SK-N-SH treated with all-trans-retinoic acid at 6 μM for 48 hours (cell line): ENCODE results near the gene AGL.

Experiments used
- ATAC-seq: fragments of 200-7000 bp; cut with Tn5 transposase; 3 replicates; pipeline ENCODE4 v1.9.1; 2020; ENCODE audit warnings: mild to moderate bottlenecking, moderate library complexity
- ARNTL ChIP-seq: fragments of 450-650 bp; formaldehyde crosslinking; IDR thresholded peaks from 2 replicates; pipeline ENCODE4 v1.5.0; 2020; ENCODE audit warnings: low read depth, mild to moderate bottlenecking, moderate library complexity, borderline replicate concordance
- CREB5 ChIP-seq: fragments of 250-450 bp; sonication (Bioruptor Pico); IDR thresholded peaks from 2 replicates; pipeline ENCODE4 v1.5.1; 2020; ENCODE audit warnings: low read depth, mild to moderate bottlenecking, moderate library complexity
- CSDC2 ChIP-seq: fragments of 250-450 bp; sonication (Bioruptor Pico); IDR thresholded peaks from 2 replicates; pipeline ENCODE4 v1.5.0; 2020; ENCODE audit warnings: mild to moderate bottlenecking, moderate library complexity
- ISL1 ChIP-seq: fragments of 250-450 bp; sonication (Bioruptor Pico); IDR thresholded peaks from 2 replicates; pipeline ENCODE4 v2.1.2; 2022; ENCODE audit warnings: mild to moderate bottlenecking, moderate library complexity
- OSR1 ChIP-seq: fragments of 250-450 bp; sonication (Bioruptor Pico); IDR thresholded peaks from 2 replicates; pipeline ENCODE4 v1.8.0; 2022; ENCODE audit warnings: moderate library complexity, mild to moderate bottlenecking, inconsistent platforms
- RARB ChIP-seq: fragments of 250-450 bp; sonication (Bioruptor Pico); IDR thresholded peaks from 2 replicates; pipeline ENCODE4 v1.8.0; 2021; ENCODE audit warnings: mild to moderate bottlenecking, moderate library complexity
- SNAI2 ChIP-seq: fragments of 250-450 bp; sonication (Bioruptor Pico); IDR thresholded peaks from 2 replicates; pipeline ENCODE4 v1.5.0; 2020; ENCODE audit warnings: mild to moderate bottlenecking, moderate library complexity
- TOX ChIP-seq: fragments of 250-450 bp; sonication (Bioruptor Pico); IDR thresholded peaks from 2 replicates; pipeline ENCODE4 v1.8.0; 2021; ENCODE audit warnings: mild to moderate bottlenecking, moderate library complexity, borderline replicate concordance
- TSHZ2 ChIP-seq: fragments of 250-450 bp; sonication (Bioruptor Pico); IDR thresholded peaks from 2 replicates; pipeline ENCODE4 v1.5.0; 2020; ENCODE audit warnings: mild to moderate bottlenecking, moderate library complexity
- ZFP30 ChIP-seq: fragments of 450-650 bp; formaldehyde crosslinking; IDR thresholded peaks from 2 replicates; pipeline ENCODE4 v1.5.0; 2022; ENCODE audit warnings: mild to moderate bottlenecking, moderate library complexity
- ZNF70 ChIP-seq: fragments of 450-650 bp; formaldehyde crosslinking; IDR thresholded peaks from 2 replicates; pipeline ENCODE4 v1.5.0; 2020; ENCODE audit warnings: mild to moderate bottlenecking, moderate library complexity
- TF ChIP-seq, protein P1 (sequence below): fragments of 250-450 bp; sonication (Bioruptor Pico); IDR thresholded peaks from 2 replicates; pipeline ENCODE4 v1.5.1; 2021; ENCODE audit warnings: mild to moderate bottlenecking, moderate library complexity
- TF ChIP-seq, protein P2 (sequence below): fragments of 250-450 bp; sonication (Bioruptor Pico); IDR thresholded peaks from 2 replicates; pipeline ENCODE4 v1.8.0; 2021; ENCODE audit warnings: low read depth, mild to moderate bottlenecking, moderate library complexity, borderline replicate concordance

Gene AGL

GRCh38 chr1:99964806-99965205, 114.6 kb downstream of the AGL start:
- TF ChIP-seq, protein P1, sequence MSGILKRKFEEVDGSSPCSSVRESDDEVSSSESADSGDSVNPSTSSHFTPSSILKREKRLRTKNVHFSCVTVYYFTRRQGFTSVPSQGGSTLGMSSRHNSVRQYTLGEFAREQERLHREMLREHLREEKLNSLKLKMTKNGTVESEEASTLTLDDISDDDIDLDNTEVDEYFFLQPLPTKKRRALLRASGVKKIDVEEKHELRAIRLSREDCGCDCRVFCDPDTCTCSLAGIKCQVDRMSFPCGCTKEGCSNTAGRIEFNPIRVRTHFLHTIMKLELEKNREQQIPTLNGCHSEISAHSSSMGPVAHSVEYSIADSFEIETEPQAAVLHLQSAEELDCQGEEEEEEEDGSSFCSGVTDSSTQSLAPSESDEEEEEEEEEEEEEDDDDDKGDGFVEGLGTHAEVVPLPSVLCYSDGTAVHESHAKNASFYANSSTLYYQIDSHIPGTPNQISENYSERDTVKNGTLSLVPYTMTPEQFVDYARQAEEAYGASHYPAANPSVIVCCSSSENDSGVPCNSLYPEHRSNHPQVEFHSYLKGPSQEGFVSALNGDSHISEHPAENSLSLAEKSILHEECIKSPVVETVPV (CRISPR knock-in tag), result no peak
- TF ChIP-seq CREB5 (CRISPR knock-in tag) (no peak), RARB (CRISPR knock-in tag) (no peak), TOX (CRISPR knock-in tag) (no peak)
- TF ChIP-seq, all 23 proteins: peak for 0
- no peak for ATAC-seq

- ATAC-seq, result no peak
- TF ChIP-seq OSR1 (CRISPR knock-in tag) (no peak), SNAI2 (CRISPR knock-in tag) (no peak), CSDC2 (CRISPR knock-in tag) (no peak), TSHZ2 (CRISPR knock-in tag) (no peak), ZFP30 (CRISPR knock-in tag) (no peak), ARNTL (CRISPR knock-in tag) (no peak)
Measured at GRCh38 chr1:99965646-99966375, 115.7 kb downstream of the AGL start.

DNA sequence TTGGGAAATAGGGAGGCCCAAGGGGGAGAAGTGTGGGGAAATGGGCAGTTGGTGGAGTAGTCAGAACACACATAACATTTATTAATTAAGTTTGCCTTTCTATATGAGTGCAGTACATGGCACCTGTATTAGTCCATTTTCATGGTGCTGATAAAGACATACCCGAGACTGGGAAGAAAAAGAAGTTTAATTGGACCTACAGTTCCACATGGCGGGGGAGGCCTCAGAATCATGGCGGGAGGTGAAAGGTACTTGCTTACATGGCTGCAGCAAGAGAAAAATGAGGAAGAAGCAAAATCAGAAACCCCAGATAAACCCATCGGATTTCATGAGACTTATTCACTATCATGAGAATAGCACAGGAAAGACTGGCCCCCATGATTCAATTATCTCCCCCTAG, 118.1 kb downstream of the AGL start:
- no peak for ATAC-seq
- no peak for TF ChIP-seq ARNTL (CRISPR knock-in tag)
- TF ChIP-seq ZNF70 (CRISPR knock-in tag), result no peak

DNA sequence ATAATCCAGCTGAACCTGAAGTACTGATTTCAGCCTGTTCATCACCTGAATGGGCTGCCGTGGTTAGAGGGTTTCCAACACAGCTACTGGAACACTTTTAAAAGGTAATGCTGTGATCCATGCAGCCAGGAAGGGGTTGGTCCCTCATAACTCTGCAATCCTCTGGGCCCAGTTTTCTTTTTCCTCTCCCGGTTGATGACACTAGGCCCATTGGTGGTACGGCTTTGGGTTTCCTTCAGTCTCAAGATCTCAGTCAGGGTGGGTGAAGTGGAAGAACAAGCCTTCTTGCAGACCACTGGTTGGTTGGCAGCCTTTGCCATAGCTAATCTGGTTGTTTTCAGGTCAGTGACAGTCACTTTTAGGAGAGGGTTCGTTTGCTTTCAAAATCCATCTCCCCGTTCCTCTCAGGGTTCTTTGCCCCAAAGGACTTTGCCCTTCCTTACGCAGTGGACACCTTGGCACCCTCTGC, 119.1 kb downstream of the AGL start:
- no peak for TF ChIP-seq ZNF70 (CRISPR knock-in tag)
- no peak for TF ChIP-seq OSR1 (CRISPR knock-in tag)
- TF ChIP-seq, protein P2, sequence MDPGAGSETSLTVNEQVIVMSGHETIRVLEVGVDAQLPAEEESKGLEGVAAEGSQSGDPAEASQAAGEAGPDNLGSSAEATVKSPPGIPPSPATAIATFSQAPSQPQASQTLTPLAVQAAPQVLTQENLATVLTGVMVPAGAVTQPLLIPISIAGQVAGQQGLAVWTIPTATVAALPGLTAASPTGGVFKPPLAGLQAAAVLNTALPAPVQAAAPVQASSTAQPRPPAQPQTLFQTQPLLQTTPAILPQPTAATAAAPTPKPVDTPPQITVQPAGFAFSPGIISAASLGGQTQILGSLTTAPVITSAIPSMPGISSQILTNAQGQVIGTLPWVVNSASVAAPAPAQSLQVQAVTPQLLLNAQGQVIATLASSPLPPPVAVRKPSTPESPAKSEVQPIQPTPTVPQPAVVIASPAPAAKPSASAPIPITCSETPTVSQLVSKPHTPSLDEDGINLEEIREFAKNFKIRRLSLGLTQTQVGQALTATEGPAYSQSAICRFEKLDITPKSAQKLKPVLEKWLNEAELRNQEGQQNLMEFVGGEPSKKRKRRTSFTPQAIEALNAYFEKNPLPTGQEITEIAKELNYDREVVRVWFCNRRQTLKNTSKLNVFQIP (CRISPR knock-in tag), result no peak
- TF ChIP-seq CREB5 (CRISPR knock-in tag), result no peak
- peak; percentile 4; the same call in 1 of the 3 replicates for ATAC-seq

DNA sequence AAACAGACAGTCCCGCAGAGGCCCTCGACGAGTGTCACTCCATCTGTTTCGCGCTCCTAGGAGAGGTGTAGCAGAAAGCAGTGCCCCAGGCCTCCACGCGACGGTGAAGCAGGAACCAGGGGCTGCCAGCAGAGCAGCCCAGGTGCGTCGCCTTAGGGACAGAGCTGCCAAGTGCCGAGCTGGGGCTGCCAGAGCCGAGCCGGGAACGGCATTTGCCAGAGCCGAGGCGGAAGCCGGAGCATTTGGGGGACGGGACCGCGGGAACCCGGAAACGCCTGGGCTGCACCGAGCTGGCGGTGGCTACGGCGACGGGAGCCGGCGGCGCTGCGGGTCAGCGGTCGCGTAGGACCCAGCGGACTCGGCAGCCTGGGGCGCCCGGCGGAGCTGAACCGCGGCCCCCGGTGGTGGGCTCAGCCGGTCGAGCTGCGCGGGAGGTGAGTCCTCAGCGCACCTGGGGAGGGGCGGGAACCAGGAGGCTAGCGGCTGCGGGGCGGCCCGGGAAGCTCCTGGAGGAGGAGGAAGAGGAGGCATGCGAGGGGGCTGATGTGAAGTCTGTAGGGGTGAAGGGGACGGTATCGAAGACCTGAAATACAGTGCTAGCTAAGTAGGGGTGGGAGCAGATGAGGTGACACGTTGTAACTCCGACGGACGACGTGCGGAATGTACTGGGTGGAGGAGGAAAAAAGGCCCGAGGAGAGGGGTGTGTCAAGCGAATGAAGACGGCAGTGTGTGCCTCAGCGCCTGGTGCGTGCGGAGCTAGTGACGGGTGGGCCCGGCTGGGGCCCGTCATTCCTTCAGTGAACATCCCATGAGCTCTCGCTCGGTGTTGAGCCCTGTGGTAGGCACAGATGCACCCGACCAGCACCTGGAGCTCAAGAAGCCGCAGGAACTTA, 119.8 kb downstream of the AGL start, which contains the start of gene SLC35A3:
Gene SLC35A3, plus strand, starts transcription at position 268 of the 893 bp plus-strand sequence. CDS start 23,559 bp downstream, outside the sequence.
- no peak for TF ChIP-seq ISL1
- 0 out of 2 replicates have a peak, but pooled peaks have one; percentile 21 for TF ChIP-seq TSHZ2 (CRISPR knock-in tag)

More for the DNA sequence above, 119.8 kb downstream of the AGL start, which contains the start of gene SLC35A3:
- ATAC-seq, result peak; percentile 96
